ENCODE measurements around the gene CRYBB1. TPM values are rescaled to one million over a fixed set of nuclear protein-coding genes. Genes with fewer than 3 reads are reported as not detected.
A peak's percentile ranks its signal among the peaks of the same experiment; 100 is the strongest.

The CRYBB1 gene
- total and polyA plus RNA-seq, 4 donors = 0.17 to 2.3 (median 0.32) TPM; not detected in 1

DNA sequence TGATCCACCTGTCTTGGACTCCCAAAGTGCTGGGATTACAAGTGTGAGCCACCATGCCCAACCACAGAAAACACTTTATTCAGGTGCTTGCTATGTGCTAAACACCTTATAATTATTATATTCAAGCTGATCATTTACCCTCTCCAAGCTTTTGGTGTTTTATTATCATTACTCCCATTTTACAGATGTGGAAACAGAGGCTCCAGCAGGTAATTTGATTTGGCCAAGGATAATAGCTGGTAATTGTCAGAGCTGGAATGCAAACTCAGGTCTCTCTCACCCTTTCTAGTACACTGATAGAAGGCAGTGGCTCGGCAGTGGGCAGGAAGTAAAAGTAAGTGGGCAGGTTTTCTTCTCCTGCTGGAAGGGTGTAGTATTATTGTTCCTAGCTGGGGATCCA is 24.1 kb downstream of the CRYBB1 start (continued):
- TF ChIP-seq, protein P1, sequence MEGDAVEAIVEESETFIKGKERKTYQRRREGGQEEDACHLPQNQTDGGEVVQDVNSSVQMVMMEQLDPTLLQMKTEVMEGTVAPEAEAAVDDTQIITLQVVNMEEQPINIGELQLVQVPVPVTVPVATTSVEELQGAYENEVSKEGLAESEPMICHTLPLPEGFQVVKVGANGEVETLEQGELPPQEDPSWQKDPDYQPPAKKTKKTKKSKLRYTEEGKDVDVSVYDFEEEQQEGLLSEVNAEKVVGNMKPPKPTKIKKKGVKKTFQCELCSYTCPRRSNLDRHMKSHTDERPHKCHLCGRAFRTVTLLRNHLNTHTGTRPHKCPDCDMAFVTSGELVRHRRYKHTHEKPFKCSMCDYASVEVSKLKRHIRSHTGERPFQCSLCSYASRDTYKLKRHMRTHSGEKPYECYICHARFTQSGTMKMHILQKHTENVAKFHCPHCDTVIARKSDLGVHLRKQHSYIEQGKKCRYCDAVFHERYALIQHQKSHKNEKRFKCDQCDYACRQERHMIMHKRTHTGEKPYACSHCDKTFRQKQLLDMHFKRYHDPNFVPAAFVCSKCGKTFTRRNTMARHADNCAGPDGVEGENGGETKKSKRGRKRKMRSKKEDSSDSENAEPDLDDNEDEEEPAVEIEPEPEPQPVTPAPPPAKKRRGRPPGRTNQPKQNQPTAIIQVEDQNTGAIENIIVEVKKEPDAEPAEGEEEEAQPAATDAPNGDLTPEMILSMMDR (IDR thresholded peaks at IDR 0.05; ENCODE audit: low read depth, low read length, missing input control) = no peak
- TF ChIP-seq NR2F2 (IDR thresholded peaks at IDR 0.05) (no peak), YY1 (IDR thresholded peaks at IDR 0.05) (no peak)

DNA sequence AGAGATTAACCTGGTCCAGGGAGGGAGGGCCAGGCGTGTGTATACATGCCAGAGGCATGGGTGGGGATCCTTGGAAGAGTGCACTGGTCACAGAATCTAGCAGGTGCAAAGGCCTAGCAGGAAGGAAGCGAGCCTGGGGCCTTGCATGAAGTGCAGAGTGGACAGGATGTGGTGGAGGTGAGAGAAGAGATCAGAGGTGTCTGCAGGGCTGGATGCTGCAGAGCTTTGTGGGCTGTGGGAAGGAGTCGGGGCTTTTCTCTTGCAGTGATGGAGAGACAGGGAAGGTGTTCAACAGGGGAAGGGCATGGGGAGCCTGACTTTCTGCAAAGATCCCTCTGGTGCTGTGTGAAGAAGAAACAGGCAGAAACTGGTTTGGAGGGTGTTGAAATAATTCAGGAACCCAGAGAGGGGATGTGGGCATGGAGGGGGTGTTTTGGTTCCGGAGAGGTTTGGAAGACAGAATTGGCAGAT is 25.4 kb downstream of the CRYBB1 start:
- H3K9ac ChIP-seq (ENCODE audit: low read depth in 1 of 2, low read length in 2 of 2) = no peak overlapping the region
- H3K4me1 ChIP-seq (ENCODE audit: control insufficient read depth in 4 of 4, insufficient read depth in 4 of 4, low read length in 3 of 4) = peaks cover 2 to 18% (median 14%) of the 10 kb centered on the region in 4 donors
- 76% methylated on average over 4 of the region's 4 CpGs for WGBS
- no peaks in the 10 kb centered on the region for H3K36me3 ChIP-seq (ENCODE audit: control insufficient read depth in 4 of 4, insufficient read depth in 3 of 4, low read depth in 1 of 4, low read length in 3 of 4)
- no peak for DNase-seq (ENCODE audit: low spot score)
- H3K4me3 ChIP-seq (ENCODE audit: low read depth in 1 of 3, low read length in 3 of 3) = no peak overlapping the region
- H3K9me3 ChIP-seq (ENCODE audit: control insufficient read depth in 4 of 4, low read length in 3 of 4) = no peaks in the 10 kb centered on the region
- no peaks in the 10 kb centered on the region for H3K27me3 ChIP-seq (ENCODE audit: control insufficient read depth in 4 of 4, insufficient read depth in 4 of 4, low read length in 3 of 4)
- no peak for TF ChIP-seq FOXA2 (IDR thresholded peaks at IDR 0.05)
- no peak for TF ChIP-seq HNF4G (IDR thresholded peaks at IDR 0.05)
- TF ChIP-seq TAF1 (conservative IDR thresholded peaks at IDR 0.05) = no peak
- TF ChIP-seq RXRA (IDR thresholded peaks at IDR 0.05) = no peak
- TF ChIP-seq EGR1 (IDR thresholded peaks at IDR 0.05; ENCODE audit: low read depth in 2 of 2) = no peak
- TF ChIP-seq, protein P2, sequence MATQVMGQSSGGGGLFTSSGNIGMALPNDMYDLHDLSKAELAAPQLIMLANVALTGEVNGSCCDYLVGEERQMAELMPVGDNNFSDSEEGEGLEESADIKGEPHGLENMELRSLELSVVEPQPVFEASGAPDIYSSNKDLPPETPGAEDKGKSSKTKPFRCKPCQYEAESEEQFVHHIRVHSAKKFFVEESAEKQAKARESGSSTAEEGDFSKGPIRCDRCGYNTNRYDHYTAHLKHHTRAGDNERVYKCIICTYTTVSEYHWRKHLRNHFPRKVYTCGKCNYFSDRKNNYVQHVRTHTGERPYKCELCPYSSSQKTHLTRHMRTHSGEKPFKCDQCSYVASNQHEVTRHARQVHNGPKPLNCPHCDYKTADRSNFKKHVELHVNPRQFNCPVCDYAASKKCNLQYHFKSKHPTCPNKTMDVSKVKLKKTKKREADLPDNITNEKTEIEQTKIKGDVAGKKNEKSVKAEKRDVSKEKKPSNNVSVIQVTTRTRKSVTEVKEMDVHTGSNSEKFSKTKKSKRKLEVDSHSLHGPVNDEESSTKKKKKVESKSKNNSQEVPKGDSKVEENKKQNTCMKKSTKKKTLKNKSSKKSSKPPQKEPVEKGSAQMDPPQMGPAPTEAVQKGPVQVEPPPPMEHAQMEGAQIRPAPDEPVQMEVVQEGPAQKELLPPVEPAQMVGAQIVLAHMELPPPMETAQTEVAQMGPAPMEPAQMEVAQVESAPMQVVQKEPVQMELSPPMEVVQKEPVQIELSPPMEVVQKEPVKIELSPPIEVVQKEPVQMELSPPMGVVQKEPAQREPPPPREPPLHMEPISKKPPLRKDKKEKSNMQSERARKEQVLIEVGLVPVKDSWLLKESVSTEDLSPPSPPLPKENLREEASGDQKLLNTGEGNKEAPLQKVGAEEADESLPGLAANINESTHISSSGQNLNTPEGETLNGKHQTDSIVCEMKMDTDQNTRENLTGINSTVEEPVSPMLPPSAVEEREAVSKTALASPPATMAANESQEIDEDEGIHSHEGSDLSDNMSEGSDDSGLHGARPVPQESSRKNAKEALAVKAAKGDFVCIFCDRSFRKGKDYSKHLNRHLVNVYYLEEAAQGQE (IDR thresholded peaks at IDR 0.05) = no peak
- no peak for TF ChIP-seq FOXA1 (IDR thresholded peaks at IDR 0.05)
- TF ChIP-seq, protein P3, sequence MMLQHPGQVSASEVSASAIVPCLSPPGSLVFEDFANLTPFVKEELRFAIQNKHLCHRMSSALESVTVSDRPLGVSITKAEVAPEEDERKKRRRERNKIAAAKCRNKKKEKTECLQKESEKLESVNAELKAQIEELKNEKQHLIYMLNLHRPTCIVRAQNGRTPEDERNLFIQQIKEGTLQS (IDR thresholded peaks at IDR 0.05) = no peak
- TF ChIP-seq JUND (IDR thresholded peaks at IDR 0.05) = no peak
- no peak overlapping the region for H3K27ac ChIP-seq (ENCODE audit: low read depth in 1 of 2, low read length in 2 of 2)

DNA sequence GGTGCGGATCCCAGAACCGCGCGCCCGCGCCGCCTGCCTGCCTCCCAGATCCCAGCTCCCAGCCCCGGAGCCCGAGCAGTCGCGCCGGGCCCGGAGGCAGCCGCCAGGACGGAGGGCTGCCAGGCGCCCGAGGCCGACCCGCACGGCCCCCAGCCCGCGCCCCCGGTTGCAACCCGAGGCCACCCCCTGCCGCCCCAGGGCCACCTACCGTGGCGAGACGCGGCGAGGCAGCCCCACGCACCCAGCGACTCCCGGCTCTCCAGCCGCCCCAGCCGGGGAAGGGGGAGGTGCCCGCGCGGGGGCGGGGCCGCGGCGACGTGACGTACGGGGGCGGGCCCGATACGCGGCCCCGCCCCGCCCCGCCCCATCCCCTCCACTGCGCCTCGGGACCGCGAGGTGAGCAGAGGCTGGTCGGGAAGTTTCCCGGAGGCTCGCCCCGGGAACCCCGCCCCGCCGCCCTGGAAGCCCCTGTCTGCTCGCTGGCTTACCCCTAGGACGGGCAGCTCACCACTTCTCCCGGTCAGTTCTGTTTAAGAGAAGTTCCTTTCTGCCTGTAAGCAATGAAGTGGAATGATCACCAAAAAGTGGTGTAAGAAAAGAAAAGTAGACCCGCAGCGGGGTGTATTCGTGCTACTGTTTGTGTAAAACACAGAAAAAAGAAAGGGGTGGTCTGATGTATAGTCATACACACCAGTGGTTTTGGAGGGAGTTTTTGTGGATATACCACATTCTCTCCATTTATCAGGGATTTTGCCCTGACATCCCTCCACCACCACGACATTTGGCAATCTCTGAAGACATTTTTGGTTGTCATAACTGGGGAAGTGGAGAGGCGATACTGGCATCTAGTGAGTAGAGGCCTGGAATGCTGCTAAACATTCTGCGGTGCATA is 27.7 kb downstream of the CRYBB1 start, which contains the start of gene TPST2:
TSS of gene TPST2 (minus strand) at position 288 of the 892 bp plus-strand sequence. CDS start 48,502 bp downstream, outside the sequence.
- Histone ChIP-seq H3K27ac (ENCODE audit: low read depth in 1 of 2, low read length in 2 of 2) (peak within 1 kb of the TSS; percentile 94 to 97), H3K27me3 (ENCODE audit: control insufficient read depth in 4 of 4, insufficient read depth in 4 of 4, low read length in 3 of 4) (no peaks in the 10 kb centered on the region), H3K9ac (ENCODE audit: low read depth in 1 of 2, low read length in 2 of 2) (peak within 1 kb of the TSS; percentile 80 to 90), H3K9me3 (ENCODE audit: control insufficient read depth in 4 of 4, low read length in 3 of 4) (no peaks in the 10 kb centered on the region), H3K36me3 (ENCODE audit: control insufficient read depth in 4 of 4, insufficient read depth in 3 of 4, low read depth in 1 of 4, low read length in 3 of 4) (peaks cover 0 to 4% (median 0%) of the 10 kb centered on the region in 4 donors), H3K4me1 (ENCODE audit: control insufficient read depth in 4 of 4, insufficient read depth in 4 of 4, low read length in 3 of 4) (peaks cover 8 to 38% (median 33%) of the 10 kb centered on the region in 4 donors), H3K4me3 (ENCODE audit: low read depth in 1 of 3, low read length in 3 of 3) (peak within 1 kb of the TSS; percentile 80 to 95 (median 84))
- peak; percentile 89 for DNase-seq (ENCODE audit: low spot score)
- WGBS = under 1% methylated on average over 72 of the region's 72 CpGs
- TF ChIP-seq JUND (IDR thresholded peaks at IDR 0.05) = no peak
- TF ChIP-seq, protein P2 (IDR thresholded peaks at IDR 0.05) = peak; percentile 53
- peak in 1 of 2 donors; percentile 62 for TF ChIP-seq RAD21 (IDR thresholded peaks at IDR 0.05)
- peak in 1 of 2 donors; percentile 22 for TF ChIP-seq RXRA (IDR thresholded peaks at IDR 0.05)
- TF ChIP-seq, protein P3 (IDR thresholded peaks at IDR 0.05) = no peak
- TF ChIP-seq, protein P4, sequence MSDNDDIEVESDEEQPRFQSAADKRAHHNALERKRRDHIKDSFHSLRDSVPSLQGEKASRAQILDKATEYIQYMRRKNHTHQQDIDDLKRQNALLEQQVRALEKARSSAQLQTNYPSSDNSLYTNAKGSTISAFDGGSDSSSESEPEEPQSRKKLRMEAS (IDR thresholded peaks at IDR 0.05) = no peak
- peak in 1 of 2 donors; percentile 36 for TF ChIP-seq EGR1 (IDR thresholded peaks at IDR 0.05; ENCODE audit: low read depth in 2 of 2)
- TF ChIP-seq GABPA (IDR thresholded peaks at IDR 0.05 in 1 of 2, conservative IDR thresholded peaks at IDR 0.05 in 1 of 2) = peak in 1 of 2 donors; percentile 25
- TF ChIP-seq YY1 (IDR thresholded peaks at IDR 0.05) = peak; percentile 28

Data from liver (tissue), 9 donors.